Pancreas (tissue), 10 donors: ENCODE results near the gene SCN5A. TPM values are rescaled to one million over a fixed set of nuclear protein-coding genes. Genes with fewer than 3 reads are reported as not detected.

ENCODE experiments used
- ATAC-seq, 4 donors: fragments of 200-7000 bp; cut with Tn5 transposase; one replicate each; pipeline versions ENCODE4 v1.8.0 to v1.9.1; 2020; ENCODE audit warnings: mild to moderate bottlenecking in 4 of 4, moderate library complexity in 4 of 4
- DNase-seq, 6 donors: peaks; one replicate each; pipeline ENCODE4 v3.0.0-alpha.2; 2020
- FAIRE-seq: peaks from 2 replicates; lab custom pipeline; 2012; peaks lifted over from hg19 to GRCh38; lab: Jason Lieb, UNC
- H3K27ac ChIP-seq, 4 donors: fragments of 200-600 bp; sonication (generic); 1 replicate in 3 of 4; 2 replicates in 1 of 4; pipeline versions ENCODE4 v1.5.0 to v1.8.0; 2020
- H3K27me3 ChIP-seq, 4 donors: fragments of 200-600 bp; one replicate each; pipeline ENCODE4 v1.8.0; 2021
- H3K36me3 ChIP-seq, 3 donors: fragments of 200-600 bp; sonication (generic) in 1 of 3; one replicate each; pipeline versions ENCODE4 v1.5.0 to v1.8.0; 2020 to 2021
- H3K4me1 ChIP-seq, 3 donors: fragments of 200-600 bp; one replicate each; pipeline ENCODE4 v1.8.0; 2021
- H3K4me3 ChIP-seq, 4 donors: fragments of 200-600 bp; sonication (generic) in 2 of 4; one replicate each; pipeline versions ENCODE4 v1.5.0 to v1.8.0; 2020 to 2021
- H3K9me3 ChIP-seq, 4 donors: fragments of 200-600 bp; one replicate each; pipeline ENCODE4 v1.8.0; 2021
- WGBS, 2 donors: extraction: QIAGEN DNeasy Blood & Tissue Kit; methylation state at CpG; one replicate each; pipeline ENCODE4 v1.1.7; 2013; 5-methylcytosine and 5-hydroxymethylcytosine counted together
- intact Hi-C, 3 donors: fragments of 100-400 bp; cut with DNase I; formaldehyde crosslinking; loops; one replicate each; pipeline versions ENCODE4 v1.11.1 to v1.14.2; 2022
- polyA plus RNA-seq, 2 donors: library from polyadenylated mRNA; stranded (reverse); fragments of 200-250 nt; gene quantifications; one replicate each; pipeline ENCODE4 v1.2.3, GENCODE V29; 2013
- total RNA-seq, 6 donors: library from RNA; stranded (reverse); fragmentation: NEBNext Ultra II Directional in 4 of 6; extraction: Animal tissue kit (Norgen Biotek cat#: 25700) in 4 of 6; gene quantifications; one replicate each; pipeline versions ENCODE4 v1.2.1 to v1.2.4, GENCODE V29; 2021 to 2023
- TF ChIP-seq, protein P1 (sequence below), 4 donors: fragments of 200-600 bp; sonication (generic) in 3 of 4; IDR thresholded peaks; one replicate each; pipeline versions ENCODE4 v1.5.0 to v1.8.0; 2021; ENCODE audit warnings: antibody characterized with exemption in 4 of 4
- donor health status: healthy with polysubstance abuse.
- donor health status: DM: no; HTN: no; CAD: no; lungs with moderate emphysema.
- donor health status: DM: no; HTN: no; CAD: no.
- donor health status: control.
- donor health status: control.
- donor health status: Bipolar disorder and iron deficiency.
- donor health status: DM: yes; HTN: yes; CAD: no.
- donor health status: DM: no; HTN: no; CAD: no.
- donor health status: DM: no; HTN: no; CAD: no.
- donor health status: DM: yes; HTN: yes; CAD: no.

Gene SCN5A
- total and polyA plus RNA-seq, 8 donors, result 0.07 to 0.39 (median 0.26) TPM; not detected in 1

GRCh38 chr3:38632989-38633388, 16.5 kb downstream of the SCN5A start:
- H3K27me3 ChIP-seq, result no peaks in the 10 kb centered on the region
- no peaks in the 10 kb centered on the region for H3K36me3 ChIP-seq
- FAIRE-seq, result no peak
- H3K4me3 ChIP-seq, result no peak overlapping the region
- no peaks in the 10 kb centered on the region for H3K4me1 ChIP-seq
- no peak overlapping the region for H3K27ac ChIP-seq
- H3K9me3 ChIP-seq, result no peaks in the 10 kb centered on the region
- 76 to 80% methylated on average over 12 of the region's 12 CpGs for WGBS, 2 donors
- DNase-seq, result no peak
- TF ChIP-seq, protein P1, sequence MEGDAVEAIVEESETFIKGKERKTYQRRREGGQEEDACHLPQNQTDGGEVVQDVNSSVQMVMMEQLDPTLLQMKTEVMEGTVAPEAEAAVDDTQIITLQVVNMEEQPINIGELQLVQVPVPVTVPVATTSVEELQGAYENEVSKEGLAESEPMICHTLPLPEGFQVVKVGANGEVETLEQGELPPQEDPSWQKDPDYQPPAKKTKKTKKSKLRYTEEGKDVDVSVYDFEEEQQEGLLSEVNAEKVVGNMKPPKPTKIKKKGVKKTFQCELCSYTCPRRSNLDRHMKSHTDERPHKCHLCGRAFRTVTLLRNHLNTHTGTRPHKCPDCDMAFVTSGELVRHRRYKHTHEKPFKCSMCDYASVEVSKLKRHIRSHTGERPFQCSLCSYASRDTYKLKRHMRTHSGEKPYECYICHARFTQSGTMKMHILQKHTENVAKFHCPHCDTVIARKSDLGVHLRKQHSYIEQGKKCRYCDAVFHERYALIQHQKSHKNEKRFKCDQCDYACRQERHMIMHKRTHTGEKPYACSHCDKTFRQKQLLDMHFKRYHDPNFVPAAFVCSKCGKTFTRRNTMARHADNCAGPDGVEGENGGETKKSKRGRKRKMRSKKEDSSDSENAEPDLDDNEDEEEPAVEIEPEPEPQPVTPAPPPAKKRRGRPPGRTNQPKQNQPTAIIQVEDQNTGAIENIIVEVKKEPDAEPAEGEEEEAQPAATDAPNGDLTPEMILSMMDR (IDR thresholded peaks at IDR 0.05), result no peak
- ATAC-seq, result no peak
- intact Hi-C loops, result no loop called here

DNA sequence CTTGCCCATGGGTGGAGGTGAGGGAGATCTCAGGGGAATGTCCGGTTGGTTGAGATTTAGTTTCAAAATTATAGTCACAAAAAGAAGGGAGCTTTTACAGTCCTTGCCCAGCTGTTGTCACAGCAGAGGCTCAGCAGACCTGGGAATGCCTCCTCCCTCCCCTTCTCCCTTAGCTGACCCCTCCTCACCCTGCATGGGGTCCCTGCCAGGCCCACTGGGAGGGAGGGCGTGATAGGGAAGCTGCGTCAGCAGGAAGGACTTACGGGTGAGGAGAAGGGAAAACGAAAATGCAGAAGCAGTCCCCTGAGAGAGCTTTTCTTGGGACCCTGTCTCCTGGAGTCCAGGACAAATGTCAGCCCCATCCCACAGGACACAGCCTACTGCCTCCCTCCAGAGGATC, 18.9 kb downstream of the SCN5A start:
- DNase-seq (no peak), FAIRE-seq (no peak), ATAC-seq (no peak)
- Histone ChIP-seq H3K27me3 (no peaks in the 10 kb centered on the region), H3K4me3 (no peak overlapping the region), H3K4me1 (no peaks in the 10 kb centered on the region), H3K9me3 (no peaks in the 10 kb centered on the region), H3K36me3 (no peaks in the 10 kb centered on the region), H3K27ac (no peak overlapping the region)
- WGBS, 2 donors, result 52 to 53% methylated on average over 5 of the region's 5 CpGs
- intact Hi-C loops, result no loop called here
- TF ChIP-seq, protein P1 (IDR thresholded peaks at IDR 0.05), result no peak

DNA sequence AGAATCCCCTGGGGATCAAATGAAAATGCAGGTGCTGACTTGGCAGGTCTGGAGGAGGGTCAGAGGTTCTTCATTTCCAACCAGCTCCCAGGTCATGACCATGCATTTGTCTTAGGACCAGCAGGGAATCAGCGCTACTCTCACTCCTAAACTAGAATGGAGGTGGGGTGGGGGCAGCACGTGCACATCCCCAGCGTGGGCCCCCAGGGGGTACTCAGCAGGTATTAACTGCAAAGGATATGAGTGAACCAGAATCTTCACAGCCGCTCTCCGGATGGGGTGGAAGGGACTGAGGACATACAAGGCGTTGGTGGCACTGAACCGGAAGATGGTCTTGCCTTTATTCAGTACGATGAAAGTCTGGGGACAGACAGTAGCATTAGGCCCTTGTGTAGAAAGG, 19.4 kb downstream of the SCN5A start:
- Histone ChIP-seq H3K4me1 (no peaks in the 10 kb centered on the region), H3K27me3 (no peaks in the 10 kb centered on the region)
- FAIRE-seq, result no peak

DNA sequence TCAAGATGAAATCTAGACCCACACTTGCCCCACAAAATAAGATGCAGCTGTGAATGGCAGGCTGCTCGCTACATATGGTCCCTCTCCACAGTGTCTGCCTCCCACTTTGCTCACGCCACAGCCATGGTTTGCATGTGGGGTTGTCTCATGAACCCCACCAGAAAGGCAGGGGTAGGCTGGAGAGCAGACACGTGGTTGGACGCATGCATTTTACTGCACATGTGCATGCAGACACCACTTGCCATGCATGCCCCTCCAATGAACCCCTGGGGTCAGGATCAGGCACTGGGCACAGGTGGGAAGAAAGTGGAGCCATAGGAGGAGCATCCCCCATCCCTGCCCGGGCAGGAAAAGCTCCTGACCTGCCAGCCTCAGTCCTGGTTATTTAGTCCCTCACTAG, 20.7 kb downstream of the SCN5A start:
- H3K27ac ChIP-seq, result no peak overlapping the region
- H3K4me1 ChIP-seq, result no peaks in the 10 kb centered on the region
- H3K9me3 ChIP-seq, result no peaks in the 10 kb centered on the region
- WGBS, 2 donors, result 69 to 80% methylated on average over 5 of the region's 5 CpGs
- no peak overlapping the region for H3K4me3 ChIP-seq
- no peaks in the 10 kb centered on the region for H3K27me3 ChIP-seq
- H3K36me3 ChIP-seq, result no peaks in the 10 kb centered on the region
- FAIRE-seq (no peak), DNase-seq (no peak), ATAC-seq (no peak)
- TF ChIP-seq, protein P1 (IDR thresholded peaks at IDR 0.05), result no peak
- intact Hi-C loops, result no loop called here

More for the DNA sequence above, 19.4 kb downstream of the SCN5A start:
- DNase-seq, result no peak
- no peaks in the 10 kb centered on the region for H3K9me3 ChIP-seq
- intact Hi-C loops, result no loop called here
- no peak overlapping the region for H3K4me3 ChIP-seq
- TF ChIP-seq, protein P1 (IDR thresholded peaks at IDR 0.05), result no peak
- 67 to 74% methylated on average over 8 of the region's 8 CpGs for WGBS, 2 donors
- no peaks in the 10 kb centered on the region for H3K36me3 ChIP-seq
- no peak for ATAC-seq
- H3K27ac ChIP-seq, result no peak overlapping the region

- no peaks in the 10 kb centered on the region for H3K27me3 ChIP-seq
- DNase-seq (no peak), FAIRE-seq (no peak), ATAC-seq (no peak)
- no peak overlapping the region for H3K27ac ChIP-seq
- no peak overlapping the region for H3K4me3 ChIP-seq
- no peaks in the 10 kb centered on the region for H3K9me3 ChIP-seq
- intact Hi-C loops, result no loop called here
- WGBS, 2 donors, result 39 to 52% methylated on average over 4 of the region's 4 CpGs
- TF ChIP-seq, protein P1 (IDR thresholded peaks at IDR 0.05), result no peak
- no peaks in the 10 kb centered on the region for H3K36me3 ChIP-seq
- H3K4me1 ChIP-seq, result no peaks in the 10 kb centered on the region
Observed at GRCh38 chr3:38627956-38628355, 21.5 kb downstream of the SCN5A start.
